ENCODE data around the gene CGB7.
A peak's percentile ranks its signal among the peaks of the same experiment; 100 is the strongest.
"Not testable (repeated sequence)": the region's sequence is repeated elsewhere in the genome, so short reads cannot be mapped to it uniquely, and the experiment has no call there.

Gene CGB7

GRCh38 chr19:49056101-49056901 is 1.2 kb downstream of the CGB7 start:
- Histone ChIP-seq H3K9me3 (ENCODE audit: control insufficient read depth, insufficient read depth, low read length) (no peaks in the 10 kb centered on the region), H3K4me3 (ENCODE audit: low read length) (peak overlapping the region; percentile 64), H3K79me2 (ENCODE audit: control insufficient read depth, low read length) (no peaks in the 10 kb centered on the region), H3K27ac (ENCODE audit: low read depth, low read length) (no peak overlapping the region), H3K4me1 (ENCODE audit: control insufficient read depth, low read length) (peaks cover 12% of the 10 kb centered on the region), H3F3A (ENCODE audit: control insufficient read depth, insufficient read depth) (no peaks in the 10 kb centered on the region), H4K20me1 (ENCODE audit: control insufficient read depth, insufficient read depth, low read depth, low read length) (no peaks in the 10 kb centered on the region), H3K9me2 (replicated peaks; ENCODE audit: control insufficient read depth, low read length) (no peaks in the 10 kb centered on the region), H3K4me2 (ENCODE audit: low read length) (peak overlapping the region; percentile 65), H3K36me3 (ENCODE audit: control insufficient read depth, low read length) (no peaks in the 10 kb centered on the region), H3K27me3 (ENCODE audit: control insufficient read depth, low read length) (peaks cover 49% of the 10 kb centered on the region)
- TF ChIP-seq EZH2phosphoT487 (IDR thresholded peaks at IDR 0.05; ENCODE audit: borderline replicate concordance, low read length) (peak; percentile 91), CTCF (IDR thresholded peaks at IDR 0.05; ENCODE audit: low read depth, low read length, poor library complexity, severe bottlenecking) (peak; percentile 23)

GRCh38 chr19:49050376-49051033 is 7.0 kb downstream of the CGB7 start:
- not testable (repeated sequence) for H3K27me3 ChIP-seq (ENCODE audit: control insufficient read depth, low read length); H3F3A ChIP-seq (ENCODE audit: control insufficient read depth, insufficient read depth); H3K4me2 ChIP-seq (ENCODE audit: low read length); H3K79me2 ChIP-seq (ENCODE audit: control insufficient read depth, low read length); H3K4me1 ChIP-seq (ENCODE audit: control insufficient read depth, low read length); H3K9me2 ChIP-seq (replicated peaks; ENCODE audit: control insufficient read depth, low read length); H3K4me3 ChIP-seq (ENCODE audit: low read length); H3K36me3 ChIP-seq (ENCODE audit: control insufficient read depth, low read length); H3K9me3 ChIP-seq (ENCODE audit: control insufficient read depth, insufficient read depth, low read length); H4K20me1 ChIP-seq (ENCODE audit: control insufficient read depth, insufficient read depth, low read depth, low read length); H3K27ac ChIP-seq (ENCODE audit: low read depth, low read length)

- not testable (repeated sequence) for H3K9me2 ChIP-seq (replicated peaks; ENCODE audit: control insufficient read depth, low read length); H3K36me3 ChIP-seq (ENCODE audit: control insufficient read depth, low read length); H3K4me1 ChIP-seq (ENCODE audit: control insufficient read depth, low read length); H4K20me1 ChIP-seq (ENCODE audit: control insufficient read depth, insufficient read depth, low read depth, low read length); H3K79me2 ChIP-seq (ENCODE audit: control insufficient read depth, low read length); H3K9me3 ChIP-seq (ENCODE audit: control insufficient read depth, insufficient read depth, low read length); H3K27me3 ChIP-seq (ENCODE audit: control insufficient read depth, low read length); H3K27ac ChIP-seq (ENCODE audit: low read depth, low read length); H3K4me2 ChIP-seq (ENCODE audit: low read length); H3K4me3 ChIP-seq (ENCODE audit: low read length); H3F3A ChIP-seq (ENCODE audit: control insufficient read depth, insufficient read depth)
Measured at GRCh38 chr19:49049834-49050233, 7.7 kb downstream of the CGB7 start.

GRCh38 chr19:49049011-49049410 is 8.5 kb downstream of the CGB7 start, which contains the start of gene CGB8:
TSS of gene CGB8 (minus strand) at chr19:49049111. CDS start at chr19:49048739, 372 bp downstream.
- H3F3A ChIP-seq (ENCODE audit: control insufficient read depth, insufficient read depth); H3K36me3 ChIP-seq (ENCODE audit: control insufficient read depth, low read length); H3K79me2 ChIP-seq (ENCODE audit: control insufficient read depth, low read length): not testable (repeated sequence)

GRCh38 chr19:49043548-49043947 is 14.0 kb downstream of the CGB7 start, which contains the start of gene CGB5:
TSS of gene CGB5 (plus strand) at chr19:49043848. CDS start at chr19:49044210, 362 bp downstream.
- H3K4me1 ChIP-seq (ENCODE audit: control insufficient read depth, low read length): not testable (repeated sequence)

More at GRCh38 chr19:49049011-49049410, 8.5 kb downstream of the CGB7 start, which contains the start of gene CGB8:
- H3K9me2 ChIP-seq (replicated peaks; ENCODE audit: control insufficient read depth, low read length); H3K4me2 ChIP-seq (ENCODE audit: low read length); H4K20me1 ChIP-seq (ENCODE audit: control insufficient read depth, insufficient read depth, low read depth, low read length); H3K9me3 ChIP-seq (ENCODE audit: control insufficient read depth, insufficient read depth, low read length); H3K27me3 ChIP-seq (ENCODE audit: control insufficient read depth, low read length); H3K4me1 ChIP-seq (ENCODE audit: control insufficient read depth, low read length); H3K4me3 ChIP-seq (ENCODE audit: low read length); H3K27ac ChIP-seq (ENCODE audit: low read depth, low read length): not testable (repeated sequence)

GRCh38 chr19:49042666-49043065 is 14.9 kb downstream of the CGB7 start:
- H3K4me1 ChIP-seq (ENCODE audit: control insufficient read depth, low read length); H3K4me3 ChIP-seq (ENCODE audit: low read length); H3F3A ChIP-seq (ENCODE audit: control insufficient read depth, insufficient read depth); H3K79me2 ChIP-seq (ENCODE audit: control insufficient read depth, low read length); H3K27ac ChIP-seq (ENCODE audit: low read depth, low read length); H3K9me2 ChIP-seq (replicated peaks; ENCODE audit: control insufficient read depth, low read length); H4K20me1 ChIP-seq (ENCODE audit: control insufficient read depth, insufficient read depth, low read depth, low read length); H3K36me3 ChIP-seq (ENCODE audit: control insufficient read depth, low read length); H3K4me2 ChIP-seq (ENCODE audit: low read length); H3K9me3 ChIP-seq (ENCODE audit: control insufficient read depth, insufficient read depth, low read length); H3K27me3 ChIP-seq (ENCODE audit: control insufficient read depth, low read length): not testable (repeated sequence)

More at GRCh38 chr19:49043548-49043947, 14.0 kb downstream of the CGB7 start, which contains the start of gene CGB5:
- not testable (repeated sequence) for H3K27ac ChIP-seq (ENCODE audit: low read depth, low read length); H3K4me2 ChIP-seq (ENCODE audit: low read length); H3K4me3 ChIP-seq (ENCODE audit: low read length); H3K36me3 ChIP-seq (ENCODE audit: control insufficient read depth, low read length); H3K9me3 ChIP-seq (ENCODE audit: control insufficient read depth, insufficient read depth, low read length); H3K27me3 ChIP-seq (ENCODE audit: control insufficient read depth, low read length); H4K20me1 ChIP-seq (ENCODE audit: control insufficient read depth, insufficient read depth, low read depth, low read length); H3K9me2 ChIP-seq (replicated peaks; ENCODE audit: control insufficient read depth, low read length); H3K79me2 ChIP-seq (ENCODE audit: control insufficient read depth, low read length); H3F3A ChIP-seq (ENCODE audit: control insufficient read depth, insufficient read depth)

All from DOHH2 (cell line).